CD4-positive, alpha-beta T cell treated with Interleukin-1 beta for 1 hour (primary cell): Measurements from ENCODE around the gene HOATZ.

ENCODE experiments used
- DNase-seq, 2 donors: peaks; one replicate each; pipeline ENCODE4 v3.0.0-alpha.2; 2020 to 2022

Gene HOATZ

GRCh38 chr11:111585371-111585770, 70.8 kb downstream of the HOATZ start:
- DNase-seq: no peak

DNA sequence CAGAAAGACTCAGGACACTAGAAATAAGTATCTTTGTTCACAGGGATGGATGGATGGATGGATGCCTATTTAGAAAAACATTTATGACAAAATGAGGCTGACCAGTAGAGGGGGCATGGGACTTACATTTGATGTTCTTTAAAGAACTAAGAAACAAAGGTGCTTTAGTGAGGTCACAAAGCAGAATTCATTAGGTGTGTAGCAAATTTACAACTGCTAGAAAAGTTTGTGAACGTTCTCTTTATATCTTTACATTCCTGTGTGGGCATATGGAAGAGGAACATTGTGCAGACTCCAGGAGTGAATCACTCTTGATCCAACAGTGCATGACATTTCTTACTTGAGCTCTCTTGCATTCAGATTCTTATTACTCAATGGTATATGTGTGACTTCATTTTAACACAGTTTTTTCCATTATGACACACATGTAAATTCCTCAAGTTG, 71.8 kb downstream of the HOATZ start:
- DNase-seq: peak in 1 of 2 donors; percentile 66
